Esophagus (tissue), 2 donors: ENCODE data around the gene CYRIA. TPM values are rescaled to one million over a fixed set of nuclear protein-coding genes. Genes with fewer than 3 reads are reported as not detected.

Experiments
- H3K27ac ChIP-seq, 2 donors: one replicate each; pipeline ENCODE4 v1.5.1; 2013; ENCODE audit warnings: low read depth in 2 of 2, mild to moderate bottlenecking in 2 of 2, inconsistent platforms in 1 of 2, low read length in 1 of 2, moderate library complexity in 1 of 2
- H3K27me3 ChIP-seq, 2 donors: one replicate each; pipeline ENCODE4 v1.6.1; 2013; ENCODE audit warnings: low read length in 2 of 2, control low read depth in 1 of 2, mild to moderate bottlenecking in 1 of 2; ENCODE audit not compliant: insufficient read depth in 2 of 2, control insufficient read depth in 1 of 2
- H3K36me3 ChIP-seq, 2 donors: one replicate each; pipeline ENCODE4 v1.6.1; 2013; ENCODE audit warnings: low read length in 1 of 2; ENCODE audit not compliant: control insufficient read depth in 2 of 2, insufficient read depth in 2 of 2
- H3K4me1 ChIP-seq, 2 donors: one replicate each; pipeline ENCODE4 v1.6.1; 2013; ENCODE audit warnings: low read length in 1 of 2; ENCODE audit not compliant: control insufficient read depth in 2 of 2, insufficient read depth in 2 of 2
- H3K4me3 ChIP-seq, 2 donors: one replicate each; pipeline ENCODE4 v1.5.1; 2013; ENCODE audit warnings: low read length in 2 of 2, mild to moderate bottlenecking in 2 of 2, low read depth in 1 of 2, moderate library complexity in 1 of 2
- H3K9me3 ChIP-seq, 2 donors: one replicate each; pipeline ENCODE4 v1.6.1; 2013; ENCODE audit warnings: mild to moderate bottlenecking in 2 of 2, low read depth in 1 of 2, low read length in 1 of 2, moderate library complexity in 1 of 2; ENCODE audit not compliant: control insufficient read depth in 2 of 2, insufficient read depth in 1 of 2
- WGBS, 2 donors: extraction: QIAGEN DNeasy Blood & Tissue Kit; methylation state at CpG; one replicate each; pipeline ENCODE4 v1.1.7; 2013; 5-methylcytosine and 5-hydroxymethylcytosine counted together
- polyA plus RNA-seq, 2 donors: library from polyadenylated mRNA; stranded (reverse); fragments of 200-250 nt; gene quantifications; one replicate each; pipeline ENCODE4 v1.2.3, GENCODE V29; 2013
- donor health status: healthy with polysubstance abuse.
- donor health status: Bipolar disorder and iron deficiency.

The CYRIA gene
- polyA plus RNA-seq, 2 donors, result 0.47 to 1.0 TPM

- H3K4me1 ChIP-seq, result no peaks in the 10 kb centered on the region
- H3K4me3 ChIP-seq, result no peak overlapping the region
- no peaks in the 10 kb centered on the region for H3K36me3 ChIP-seq
- no peaks in the 10 kb centered on the region for H3K9me3 ChIP-seq
- no peaks in the 10 kb centered on the region for H3K27me3 ChIP-seq
- 80 to 84% methylated on average over 3 of the region's 3 CpGs for WGBS, 2 donors
- no peak overlapping the region for H3K27ac ChIP-seq
Observed at GRCh38 chr2:16675781-16676180, 10.1 kb upstream of the CYRIA start.

GRCh38 chr2:16674154-16674553, 8.5 kb upstream of the CYRIA start:
- WGBS, 2 donors, result 95 to 96% methylated on average over 1 of the region's 1 CpG
- H3K36me3 ChIP-seq, result no peaks in the 10 kb centered on the region
- no peaks in the 10 kb centered on the region for H3K4me1 ChIP-seq
- no peak overlapping the region for H3K4me3 ChIP-seq
- H3K27ac ChIP-seq, result no peak overlapping the region
- H3K27me3 ChIP-seq, result no peaks in the 10 kb centered on the region
- no peaks in the 10 kb centered on the region for H3K9me3 ChIP-seq

- no peak overlapping the region for H3K27ac ChIP-seq
- H3K4me1 ChIP-seq, result no peaks in the 10 kb centered on the region
- no peaks in the 10 kb centered on the region for H3K36me3 ChIP-seq
- WGBS, 2 donors, result 70 to 89% methylated on average over 1 of the region's 1 CpG
- no peaks in the 10 kb centered on the region for H3K9me3 ChIP-seq
- no peak overlapping the region for H3K4me3 ChIP-seq
- no peaks in the 10 kb centered on the region for H3K27me3 ChIP-seq
Observed at GRCh38 chr2:16671760-16672159, 6.1 kb upstream of the CYRIA start.

GRCh38 chr2:16669388-16669787, 3.8 kb upstream of the CYRIA start:
- H3K36me3 ChIP-seq, result no peaks in the 10 kb centered on the region

GRCh38 chr2:16666449-16666801, 791 bp upstream of the CYRIA start:
- Histone ChIP-seq H3K9me3 (no peaks in the 10 kb centered on the region), H3K27ac (no peak overlapping the region), H3K4me3 (no peak overlapping the region), H3K27me3 (no peaks in the 10 kb centered on the region), H3K36me3 (no peaks in the 10 kb centered on the region), H3K4me1 (peaks cover 3 to 13% of the 10 kb centered on the region in 2 donors)
- 45 to 55% methylated on average over 8 of the region's 8 CpGs for WGBS, 2 donors

More at GRCh38 chr2:16669388-16669787, 3.8 kb upstream of the CYRIA start:
- no peak overlapping the region for H3K4me3 ChIP-seq
- WGBS, 2 donors, result 42 to 51% methylated on average over 3 of the region's 3 CpGs
- H3K27me3 ChIP-seq, result no peaks in the 10 kb centered on the region
- H3K4me1 ChIP-seq, result peaks cover 0 to 13% of the 10 kb centered on the region in 2 donors
- H3K9me3 ChIP-seq, result no peaks in the 10 kb centered on the region
- H3K27ac ChIP-seq, result no peak overlapping the region

- no peaks in the 10 kb centered on the region for H3K36me3 ChIP-seq
- H3K4me1 ChIP-seq, result peaks cover 3 to 13% of the 10 kb centered on the region in 2 donors
- H3K27ac ChIP-seq, result peak overlapping the region in 1 of 2 donors; percentile 65
- no peaks in the 10 kb centered on the region for H3K9me3 ChIP-seq
- H3K27me3 ChIP-seq, result no peaks in the 10 kb centered on the region
- peak overlapping the region; percentile 55 to 75 for H3K4me3 ChIP-seq
- WGBS, 2 donors, result 9 to 14% methylated on average over 22 to 34 of the region's 34 CpGs
Observed at GRCh38 chr2:16664809-16665747, 556 bp downstream of the CYRIA start.

- H3K27me3 ChIP-seq, result no peaks in the 10 kb centered on the region
- no peaks in the 10 kb centered on the region for H3K9me3 ChIP-seq
- WGBS, 2 donors, result 42 to 50% methylated on average over 9 of the region's 9 CpGs
- peak overlapping the region; percentile 55 to 75 for H3K4me3 ChIP-seq
- peaks cover 3 to 13% of the 10 kb centered on the region in 2 donors for H3K4me1 ChIP-seq
- no peaks in the 10 kb centered on the region for H3K36me3 ChIP-seq
- peak overlapping the region in 1 of 2 donors; percentile 65 for H3K27ac ChIP-seq
Observed at GRCh38 chr2:16664052-16664731, 1.4 kb downstream of the CYRIA start.

GRCh38 chr2:16663121-16663905, 2.3 kb downstream of the CYRIA start:
- Histone ChIP-seq H3K27me3 (no peaks in the 10 kb centered on the region), H3K27ac (peak overlapping the region in 1 of 2 donors; percentile 52), H3K9me3 (no peaks in the 10 kb centered on the region), H3K4me1 (peaks cover 7 to 13% of the 10 kb centered on the region in 2 donors), H3K36me3 (no peaks in the 10 kb centered on the region), H3K4me3 (no peak overlapping the region)
- WGBS, 2 donors, result 89 to 91% methylated on average over 4 of the region's 4 CpGs
